Endometrial microvascular endothelial cells (primary cell): ENCODE measurements around the gene TOM1L2. TPM values are rescaled to one million over a fixed set of nuclear protein-coding genes. Genes with fewer than 3 reads are reported as not detected.

Experiments
- in situ Hi-C: cut with HindIII; loops from 2 replicates; pipeline ENCODE4 v1.10.0; 2017; ENCODE audit warnings: low sequenced_read_pairs, low pct_unique_long_range_greater_than_20kb; ENCODE audit errors: inconsistent ontology term
- total RNA-seq: library from RNA; depleted of rRNA; stranded (reverse); fragments of >200 nt; gene quantifications from one replicate; pipeline ENCODE4 v1.2.3, GENCODE V29; 2015; ENCODE audit errors: inconsistent ontology term

The TOM1L2 gene
- total RNA-seq, 1 donor from 2014 or later: 68.5 TPM

- in situ Hi-C loops: no loop called here
These were observed 135.9 kb downstream of the TOM1L2 start for GRCh38 chr17:17836250-17836817.

GRCh38 chr17:17835415-17836249 lies 136.6 kb downstream of the TOM1L2 start:
- in situ Hi-C loops: no loop called here

GRCh38 chr17:17834974-17835373 lies 137.2 kb downstream of the TOM1L2 start:
- in situ Hi-C loops: no loop called here

GRCh38 chr17:17833658-17834357 lies 138.4 kb downstream of the TOM1L2 start:
- in situ Hi-C loops: no loop called here

- in situ Hi-C loops: no loop called here
These were observed 140.2 kb downstream of the TOM1L2 start for GRCh38 chr17:17832032-17832363.

DNA sequence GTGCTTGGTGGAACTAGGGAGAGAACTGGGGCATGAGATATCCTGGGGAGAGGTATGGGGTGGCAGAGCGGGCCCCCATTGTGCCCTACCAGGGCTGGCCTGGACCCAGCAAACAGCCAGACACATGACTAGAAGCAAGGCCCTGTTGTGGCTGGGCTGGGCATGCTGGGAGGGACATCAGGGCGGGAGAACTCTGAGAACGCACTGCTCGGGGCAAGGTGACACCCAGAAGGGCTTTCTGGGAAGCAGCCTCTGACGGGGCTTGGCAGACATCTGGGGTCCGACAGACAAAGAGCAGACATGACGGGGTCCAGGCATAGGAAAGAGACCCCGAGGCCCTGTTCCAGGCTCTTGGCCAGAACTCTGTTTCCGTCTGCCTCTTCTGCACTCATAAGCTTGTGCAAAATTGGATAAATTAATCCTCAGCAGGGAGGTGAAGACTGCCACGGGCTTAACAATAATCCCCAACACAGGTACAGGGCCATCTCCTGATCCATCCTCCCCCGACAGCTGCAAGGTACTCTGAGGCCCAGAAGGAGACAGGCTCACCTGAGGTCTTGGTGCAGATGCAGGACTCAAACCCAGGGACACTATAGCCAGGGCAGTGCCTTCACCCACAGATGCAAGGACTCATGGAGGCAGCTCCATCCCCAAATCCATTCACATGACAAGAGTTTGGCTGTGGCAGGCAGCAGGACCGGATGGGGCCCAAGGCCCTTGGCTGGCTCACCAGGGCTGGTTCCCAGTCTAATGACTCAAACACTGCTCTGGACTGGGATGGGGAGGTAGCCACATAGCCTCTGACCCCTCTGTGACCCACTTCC lies 140.8 kb downstream of the TOM1L2 start:
- in situ Hi-C loops: no loop called here

DNA sequence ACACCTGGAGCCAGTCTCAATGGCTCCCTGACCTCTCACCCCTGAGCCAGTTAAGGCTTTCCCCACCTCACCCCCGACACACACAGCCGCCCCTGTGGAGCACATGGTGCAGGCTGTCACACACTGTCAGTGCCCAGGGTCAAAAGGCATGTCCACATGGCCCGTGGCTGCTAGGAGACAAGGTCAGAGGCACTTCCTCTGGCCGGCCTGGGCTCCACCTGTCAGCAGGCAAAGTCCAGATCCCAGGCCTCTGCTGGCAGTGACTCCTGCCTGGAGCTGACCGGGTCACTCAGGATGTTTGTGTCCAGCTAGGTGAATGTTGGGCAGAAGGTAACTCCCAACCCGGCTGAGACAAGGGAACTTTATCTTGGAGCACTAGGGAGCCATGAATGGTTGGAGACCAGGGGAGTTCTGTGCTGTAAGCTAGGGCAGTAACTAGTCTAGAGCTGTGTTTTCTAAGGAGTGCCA lies 141.4 kb downstream of the TOM1L2 start:
- in situ Hi-C loops: no loop called here

GRCh38 chr17:17830269-17830567 lies 142.0 kb downstream of the TOM1L2 start:
- in situ Hi-C loops: no loop called here

GRCh38 chr17:17827826-17828621 lies 144.2 kb downstream of the TOM1L2 start:
- in situ Hi-C loops: no loop called here

GRCh38 chr17:17826942-17827785 lies 145.0 kb downstream of the TOM1L2 start:
- in situ Hi-C loops: no loop called here

DNA sequence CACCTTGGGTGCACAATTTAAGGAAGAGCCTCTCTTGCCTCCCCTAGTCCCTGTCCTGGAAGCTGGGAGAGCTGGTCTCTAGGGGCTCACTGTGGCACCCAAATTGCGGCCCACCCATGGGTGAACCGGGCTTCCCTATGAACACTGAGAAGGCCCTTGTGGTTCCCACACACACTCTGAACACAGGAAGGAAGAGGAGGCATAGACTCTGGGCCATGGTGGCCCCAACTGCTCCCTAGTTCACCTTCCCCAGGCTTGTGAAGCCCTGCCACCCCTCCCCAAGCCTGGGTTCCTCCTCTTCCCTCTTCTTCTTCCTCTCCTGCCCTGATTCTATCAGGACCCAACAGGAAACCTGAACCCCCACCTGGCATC lies 145.9 kb downstream of the TOM1L2 start:
- in situ Hi-C loops: no loop called here

GRCh38 chr17:17824783-17825614 lies 147.2 kb downstream of the TOM1L2 start:
- in situ Hi-C loops: no loop called here

GRCh38 chr17:17824119-17824782 lies 147.9 kb downstream of the TOM1L2 start:
- in situ Hi-C loops: no loop called here

GRCh38 chr17:17823433-17824118 lies 148.6 kb downstream of the TOM1L2 start:
- in situ Hi-C loops: no loop called here

GRCh38 chr17:17822616-17823015 lies 149.6 kb downstream of the TOM1L2 start:
- in situ Hi-C loops: no loop called here

- in situ Hi-C loops: no loop called here
These were observed 150.0 kb downstream of the TOM1L2 start for GRCh38 chr17:17822189-17822588.
